HG03558 (cell line): ENCODE data around the gene PTPRJ.

Experiments
- ATAC-seq: cut with Tn5 transposase; IDR thresholded peaks from one replicate; pipeline ENCODE4 v1.9.1; 2021; ENCODE audit warnings: moderate number of reproducible peaks; ENCODE audit not compliant: unreplicated experiment; ENCODE audit errors: extremely low read depth

PTPRJ gene

DNA sequence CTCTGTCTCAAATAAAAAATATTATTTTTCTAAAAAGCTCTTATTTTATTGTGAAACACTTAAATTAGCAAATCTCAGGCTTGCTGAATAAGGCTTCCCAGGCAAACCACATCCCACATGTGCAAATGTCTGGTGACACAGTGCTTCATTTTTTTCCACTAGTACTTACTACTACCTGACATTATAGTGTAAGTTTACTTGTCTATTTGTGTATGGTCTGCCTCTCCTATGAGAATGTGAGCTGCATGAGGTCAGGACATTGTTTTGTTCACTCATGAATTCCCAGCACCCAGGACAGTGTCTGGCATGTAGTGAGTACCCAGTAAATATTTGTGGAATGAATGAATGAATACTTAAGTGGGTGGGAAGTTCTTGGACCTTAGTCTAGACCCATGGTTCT lies 103.1 kb downstream of the PTPRJ start:
- no peak for ATAC-seq

DNA sequence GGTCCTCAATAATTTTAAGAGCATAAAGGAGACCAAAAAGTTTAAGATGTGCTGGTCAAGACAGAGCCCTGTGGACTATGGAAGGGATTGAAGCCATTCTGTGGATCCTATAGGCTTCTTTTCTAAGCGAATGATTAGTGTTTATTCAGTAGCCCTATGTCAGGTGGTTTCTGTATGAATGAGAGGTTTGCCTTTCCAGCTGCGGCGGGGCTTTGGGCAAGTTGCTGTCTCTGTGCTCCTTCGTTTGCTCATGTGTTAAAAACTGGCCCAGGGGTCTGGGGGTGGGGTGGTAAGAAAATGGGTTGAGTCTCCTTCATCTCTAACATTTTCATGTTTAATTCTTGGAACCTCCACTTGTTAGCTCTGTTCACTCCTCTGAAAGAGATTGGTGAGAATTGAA lies 105.3 kb downstream of the PTPRJ start:
- no peak for ATAC-seq

DNA sequence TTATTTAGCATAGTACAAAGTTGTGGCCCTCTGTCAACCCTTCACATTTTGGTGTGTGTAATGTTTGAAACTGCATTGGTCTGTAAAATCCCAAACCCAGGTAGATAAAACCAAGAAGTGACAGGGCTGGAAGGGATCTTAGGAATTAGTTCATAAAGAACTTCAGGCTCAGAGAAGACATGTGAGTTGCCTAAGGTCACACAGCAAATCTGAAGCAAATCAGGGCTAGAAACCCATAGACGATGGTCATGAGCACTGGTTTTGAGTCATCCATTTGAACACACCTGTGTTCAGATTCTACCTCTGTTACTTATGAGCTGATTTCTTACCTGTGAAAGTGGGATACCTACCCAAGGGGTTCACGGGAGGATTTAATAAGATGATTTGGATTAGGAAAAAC lies 107.1 kb downstream of the PTPRJ start:
- ATAC-seq = no peak

DNA sequence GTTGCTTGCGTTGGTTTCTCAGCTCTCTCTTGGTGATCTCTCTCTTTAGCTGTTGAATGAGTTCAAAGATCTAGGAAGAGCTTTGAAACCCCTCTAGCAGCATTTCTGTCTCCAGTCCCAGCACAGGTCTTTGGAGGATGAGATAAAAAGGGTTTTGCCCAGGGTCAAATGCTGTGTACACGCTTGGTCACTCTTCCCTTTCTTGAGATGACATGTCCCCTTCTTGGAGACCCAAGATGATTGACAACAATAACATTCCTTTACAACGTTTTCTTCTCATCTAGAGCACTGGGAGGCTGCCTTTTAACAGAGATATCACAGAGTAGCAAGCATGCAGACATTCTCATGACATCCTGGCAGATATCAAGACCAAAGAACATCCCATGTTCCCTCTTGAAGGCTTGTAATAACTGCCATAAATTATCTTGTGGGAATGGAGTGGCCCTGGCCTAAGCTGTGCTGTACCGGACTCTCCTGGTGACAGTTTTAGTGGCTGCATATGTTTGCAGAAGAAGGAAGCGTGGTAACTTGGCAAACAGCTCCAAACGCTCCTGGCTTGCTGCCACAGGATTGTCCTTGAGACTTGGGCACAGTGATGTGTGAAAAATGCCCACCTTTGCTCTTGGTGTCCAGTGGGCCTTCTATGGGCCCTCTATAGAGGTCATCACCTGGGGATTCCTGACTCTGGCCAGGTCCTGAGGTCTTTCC lies 107.8 kb downstream of the PTPRJ start:
- ATAC-seq = no peak

DNA sequence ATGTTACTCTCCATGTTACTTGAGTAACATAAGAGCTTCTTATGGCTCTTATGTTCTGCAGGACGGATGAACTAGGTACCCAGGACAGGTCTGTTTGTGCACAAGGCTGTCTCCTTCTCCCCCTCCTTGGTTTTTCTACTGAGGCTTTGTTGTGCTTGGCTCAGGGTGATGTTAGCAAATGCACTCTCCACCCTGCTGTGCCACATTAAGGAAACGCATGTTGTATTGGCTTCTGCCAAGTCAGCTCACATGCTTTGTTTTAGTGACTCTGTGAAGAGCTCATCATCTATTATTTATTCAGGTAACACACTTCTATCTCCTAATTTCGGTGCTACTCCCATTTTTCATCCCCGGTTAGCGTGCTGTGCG lies 108.3 kb downstream of the PTPRJ start:
- ATAC-seq = no peak

DNA sequence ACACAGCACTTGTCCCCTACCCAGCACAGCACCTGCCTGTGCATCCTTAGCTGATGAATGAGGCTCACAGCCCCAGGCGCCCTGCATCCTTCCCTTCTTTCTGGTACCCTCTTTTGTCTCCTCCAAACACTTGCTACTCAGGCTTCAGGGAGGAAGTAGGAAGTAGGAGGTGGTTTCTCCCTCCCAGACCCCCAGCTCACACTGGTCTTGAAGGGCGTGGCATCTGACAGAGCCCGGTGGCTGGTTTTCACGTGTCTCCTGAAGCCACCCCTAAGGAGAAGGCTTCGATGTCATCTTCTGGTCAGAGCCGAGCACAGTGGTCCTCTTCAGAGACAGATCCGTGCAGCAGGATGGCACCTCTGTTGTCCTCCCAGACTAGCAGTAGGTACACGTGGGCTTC lies 109.8 kb downstream of the PTPRJ start:
- ATAC-seq = no peak

DNA sequence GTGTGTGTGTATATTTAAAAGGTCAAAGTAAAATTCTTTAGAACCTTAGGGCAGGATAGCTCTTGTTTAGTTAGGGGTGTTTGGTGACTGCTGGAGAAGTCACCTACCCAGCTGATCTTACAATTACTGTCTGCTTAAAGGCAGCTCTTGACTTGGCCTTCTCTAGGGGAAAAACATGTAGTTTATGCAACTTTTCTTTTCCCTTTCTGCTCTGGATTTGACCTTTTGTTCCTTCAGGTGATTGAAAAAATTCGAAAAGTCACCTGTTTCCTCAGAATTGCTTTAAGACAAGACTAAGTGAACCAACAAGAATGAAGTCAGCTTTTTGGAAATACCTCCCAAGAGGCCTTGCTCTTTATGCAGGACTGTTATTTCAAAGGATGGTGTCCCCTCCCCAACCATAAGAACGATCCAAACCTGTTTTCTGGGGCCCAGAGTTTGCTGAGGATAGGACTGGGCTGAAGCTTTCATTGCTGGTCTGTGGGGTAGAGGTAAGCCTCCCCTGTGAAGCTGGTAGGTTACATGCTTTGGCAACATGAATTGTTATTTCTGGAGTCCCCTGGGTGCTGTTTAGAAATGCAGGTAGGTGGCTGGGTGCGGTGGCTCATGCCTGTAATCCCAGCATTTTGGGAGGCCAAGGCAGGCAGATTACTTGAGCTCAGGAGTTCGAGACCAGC lies 111.2 kb downstream of the PTPRJ start:
- no peak for ATAC-seq

DNA sequence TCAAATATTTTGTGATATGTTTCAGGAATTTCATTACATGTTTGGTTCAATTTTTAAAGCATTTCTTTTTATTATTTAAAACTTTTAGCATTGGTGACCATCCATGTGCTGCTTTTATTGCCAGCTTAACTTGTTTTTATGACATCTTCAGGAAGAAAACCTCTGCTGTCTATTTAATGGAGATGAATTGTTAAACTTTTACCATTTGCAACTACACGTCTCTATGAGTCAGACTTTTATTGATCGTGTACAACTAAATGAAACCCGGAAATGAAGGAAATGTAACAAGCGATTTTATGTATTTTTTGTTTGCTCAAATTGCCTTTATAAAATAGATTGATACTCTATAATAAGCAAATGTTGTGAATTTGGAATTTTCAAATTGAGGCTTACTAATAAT lies 113.0 kb downstream of the PTPRJ start:
- no peak for ATAC-seq

DNA sequence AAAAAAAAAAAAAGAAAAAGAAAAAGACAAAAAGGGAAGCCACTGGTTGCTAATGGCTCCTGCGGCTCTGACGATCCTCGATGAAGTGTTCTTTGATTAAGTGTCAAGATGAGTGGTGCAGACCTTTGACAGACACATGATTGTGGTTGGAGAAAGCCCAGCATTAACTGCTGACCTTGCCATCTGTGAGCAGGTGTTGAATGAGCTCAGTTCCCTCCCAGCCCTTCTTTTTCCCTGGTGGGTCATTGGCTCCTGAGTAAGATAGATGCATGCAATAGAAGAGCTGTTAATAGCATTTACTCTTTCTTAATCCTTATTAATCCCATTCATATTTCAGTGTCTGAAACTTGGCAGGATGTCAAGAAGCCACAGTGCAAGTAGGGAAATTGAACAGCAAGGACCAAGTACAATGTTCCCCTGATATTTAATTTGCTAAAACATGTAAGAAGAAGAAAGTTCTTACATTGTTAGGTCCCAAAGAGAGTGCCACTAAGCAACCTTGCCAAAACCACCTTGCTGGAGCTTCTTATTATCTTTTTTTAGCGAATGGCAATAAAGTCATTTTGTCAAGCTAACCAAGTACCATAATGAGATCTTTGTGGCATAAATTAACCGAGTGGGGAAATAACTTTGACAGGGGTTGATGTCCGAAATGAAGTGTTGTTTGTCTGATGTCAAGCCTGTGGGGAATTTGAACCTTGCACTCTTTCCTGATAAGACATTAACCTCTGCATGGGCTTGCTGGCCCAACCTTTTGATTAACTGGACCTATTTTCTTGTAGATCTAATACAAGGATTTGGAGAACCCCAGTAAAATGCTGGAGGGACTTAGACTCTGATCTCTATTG lies 113.7 kb downstream of the PTPRJ start:
- ATAC-seq = no peak

DNA sequence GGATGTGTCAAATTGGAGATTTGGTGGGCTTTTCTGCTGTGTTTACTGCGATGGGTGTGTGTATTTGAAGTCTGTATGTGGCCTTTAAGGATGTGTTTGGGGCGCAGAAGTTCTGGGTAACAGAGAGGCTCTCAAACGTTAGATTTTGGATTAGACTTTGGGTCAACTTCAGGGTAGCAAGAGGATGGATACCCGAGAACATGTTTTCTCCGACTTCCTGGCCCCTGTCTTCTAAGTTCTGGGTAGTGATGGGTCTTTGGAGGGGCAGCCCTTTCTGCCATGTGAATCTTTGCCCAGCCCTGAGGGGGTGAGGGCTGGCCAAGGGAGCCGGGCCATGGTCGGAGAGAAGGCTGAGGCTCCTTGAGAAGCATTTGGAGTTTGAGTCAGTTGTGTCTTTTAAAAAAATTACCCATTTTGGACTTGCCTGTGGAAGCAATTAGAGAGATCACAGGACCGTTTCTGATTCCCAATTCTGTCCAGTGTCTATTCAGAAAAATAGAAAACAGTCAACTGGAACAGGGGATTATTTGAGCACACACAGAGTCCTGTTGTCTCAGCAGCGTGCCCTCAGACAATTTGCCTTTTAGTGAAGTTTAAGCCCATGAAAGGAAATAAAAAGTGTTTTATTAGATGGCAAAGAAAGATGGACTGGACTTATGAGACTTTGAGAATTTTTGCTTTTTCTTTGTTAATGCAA lies 114.4 kb downstream of the PTPRJ start:
- ATAC-seq = no peak

DNA sequence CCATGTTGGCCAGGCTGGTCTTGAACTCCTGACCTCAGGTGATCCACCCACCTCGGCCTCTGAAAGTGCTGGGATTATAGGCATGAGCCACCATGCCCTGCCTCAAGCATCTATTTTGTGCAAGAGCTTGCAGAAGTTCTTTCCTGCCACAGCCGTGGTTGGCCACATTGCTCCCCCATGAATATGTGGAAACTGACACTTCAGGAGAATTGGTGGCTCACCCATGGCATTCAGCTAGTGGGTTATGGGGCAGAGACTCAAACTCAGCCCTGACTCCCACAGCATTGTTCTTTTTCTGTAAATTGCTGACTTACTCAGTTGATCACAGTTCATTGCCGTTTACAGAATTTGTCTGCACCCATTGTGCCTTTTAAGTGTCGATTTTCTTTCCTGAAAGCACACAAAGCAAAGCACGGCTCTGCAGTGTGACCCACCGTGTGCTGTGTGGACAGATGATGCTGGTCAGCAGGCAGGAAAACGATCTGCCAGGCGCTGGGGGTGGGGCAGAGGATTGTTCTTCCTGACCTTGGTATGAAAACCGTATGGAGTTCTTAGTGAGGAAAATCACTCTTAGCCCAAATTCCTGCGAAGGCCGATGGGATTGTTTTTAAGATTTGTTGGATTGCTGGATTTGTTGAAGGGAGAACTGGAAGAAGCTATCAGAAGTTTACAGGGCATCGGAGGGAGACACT lies 115.6 kb downstream of the PTPRJ start:
- ATAC-seq = no peak

DNA sequence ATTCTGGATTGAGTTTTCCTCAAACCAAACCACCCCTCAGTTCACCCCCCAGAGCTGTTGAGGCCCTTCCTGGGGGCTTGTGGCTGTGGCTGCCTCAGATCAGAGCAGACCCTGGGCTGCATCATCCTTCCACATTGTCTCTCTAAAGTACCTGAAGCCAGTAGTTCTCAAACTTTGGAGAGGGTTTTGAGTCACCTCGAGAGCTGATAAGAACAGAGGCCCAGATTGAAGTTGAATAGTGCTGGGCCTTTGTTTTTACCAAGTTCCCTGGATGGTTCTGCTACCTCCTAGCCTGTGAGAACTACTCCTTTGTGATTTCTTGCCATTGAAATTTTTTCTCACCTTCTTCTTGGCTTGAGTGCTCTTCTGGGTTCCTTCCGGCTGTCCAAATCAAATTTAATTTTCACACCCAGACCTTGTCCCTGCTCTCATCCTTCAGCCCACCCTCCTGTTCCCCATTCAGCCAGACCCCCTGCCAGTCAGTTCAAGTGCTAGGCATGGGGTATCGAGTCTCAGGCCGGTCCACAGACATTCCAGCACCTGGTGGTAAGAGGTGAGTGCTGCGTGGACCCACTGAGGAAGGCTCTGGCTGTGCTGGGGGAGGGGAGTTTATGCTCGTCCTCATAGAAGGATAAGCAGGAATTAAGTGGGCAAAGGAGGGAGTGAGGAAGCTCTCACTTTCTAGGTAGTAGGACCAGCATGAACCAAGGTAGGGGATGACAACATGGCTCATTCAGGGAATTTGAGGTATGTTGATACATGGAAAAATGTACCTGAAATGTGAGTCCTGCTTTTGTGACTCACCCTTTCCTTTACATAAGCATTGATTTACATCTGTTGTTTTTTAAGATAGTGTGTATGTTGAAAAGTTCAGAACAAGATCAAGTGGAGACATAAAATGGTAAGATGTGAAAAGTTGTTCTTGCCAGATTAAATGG lies 116.5 kb downstream of the PTPRJ start:
- no peak for ATAC-seq

DNA sequence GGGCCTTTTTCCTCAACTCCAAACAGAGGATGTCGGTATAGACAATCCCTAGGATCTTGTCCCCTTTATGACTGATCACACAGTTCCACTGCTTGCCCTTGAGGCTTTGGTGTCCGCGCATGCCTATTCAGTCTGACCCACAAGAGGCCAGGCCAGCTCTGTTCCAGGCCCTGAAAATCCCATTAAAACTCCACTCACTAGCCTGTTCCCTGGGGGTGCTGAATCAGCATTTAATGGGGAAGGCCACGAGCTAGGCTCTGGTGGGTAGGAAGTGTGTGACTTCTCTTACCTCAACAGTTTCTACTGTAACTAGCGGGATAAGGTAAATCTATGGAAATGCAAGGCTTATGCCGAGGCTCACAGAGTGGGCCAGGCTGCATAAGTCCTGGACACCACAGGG lies 117.7 kb downstream of the PTPRJ start:
- no peak for ATAC-seq

DNA sequence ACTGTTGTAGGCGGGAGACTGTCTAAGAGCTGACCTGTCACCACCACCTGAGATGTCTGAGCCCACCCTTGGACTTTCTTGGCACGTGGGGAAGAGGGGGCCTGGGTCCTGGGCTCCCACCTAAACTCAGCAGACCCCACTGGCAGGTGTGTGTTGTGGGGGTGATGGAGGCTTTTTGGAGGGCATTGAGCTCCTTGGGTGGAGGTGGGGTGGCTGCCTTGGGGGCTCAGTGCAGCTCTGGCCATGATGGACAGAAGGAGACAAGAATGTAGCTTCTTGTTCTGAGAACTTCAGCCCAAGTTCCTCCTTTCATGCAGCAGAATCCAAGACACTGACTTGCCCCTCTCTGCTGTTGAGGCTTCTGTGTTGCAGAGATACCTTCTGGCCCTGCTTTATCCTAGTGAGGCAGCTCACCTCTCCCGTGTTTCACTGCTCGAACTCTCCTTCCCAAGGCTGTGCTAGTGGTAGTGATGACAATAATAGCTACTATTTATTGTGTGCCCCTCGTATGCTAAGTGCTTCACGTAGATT lies 119.6 kb downstream of the PTPRJ start:
- no peak for ATAC-seq

DNA sequence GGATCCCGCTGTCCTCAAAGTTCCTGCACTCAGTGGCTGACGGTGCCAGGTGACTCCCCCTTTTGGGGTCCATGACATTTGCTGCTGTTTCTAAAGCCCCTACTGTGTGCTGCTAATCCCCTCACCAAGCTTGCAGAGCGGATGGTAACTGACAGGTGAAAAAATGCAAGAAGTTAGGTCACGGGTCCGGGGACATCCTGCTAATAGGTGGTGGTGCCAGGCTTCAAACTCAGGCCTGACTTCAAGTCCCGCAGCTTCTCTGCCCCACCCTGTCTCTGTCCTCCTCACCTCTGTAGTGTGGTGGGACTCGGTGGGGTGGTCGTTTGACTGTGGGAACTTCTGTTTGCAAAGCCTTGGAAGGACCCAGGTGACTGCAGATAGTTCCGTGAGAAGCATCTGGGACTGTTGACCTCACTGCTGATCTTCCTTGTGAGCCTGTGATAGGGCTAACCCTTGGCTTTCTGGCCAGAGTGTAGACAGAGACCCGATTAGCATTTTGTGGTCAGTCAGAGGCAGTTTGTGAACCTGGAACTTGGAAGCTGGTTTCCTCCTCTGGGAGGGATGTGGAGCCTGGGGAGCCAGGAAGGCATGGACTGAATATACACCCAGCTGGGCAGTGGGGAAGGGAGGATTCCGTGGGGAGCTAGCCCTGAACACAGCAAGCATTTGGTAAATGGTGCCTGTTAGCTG lies 120.8 kb downstream of the PTPRJ start:
- no peak for ATAC-seq

DNA sequence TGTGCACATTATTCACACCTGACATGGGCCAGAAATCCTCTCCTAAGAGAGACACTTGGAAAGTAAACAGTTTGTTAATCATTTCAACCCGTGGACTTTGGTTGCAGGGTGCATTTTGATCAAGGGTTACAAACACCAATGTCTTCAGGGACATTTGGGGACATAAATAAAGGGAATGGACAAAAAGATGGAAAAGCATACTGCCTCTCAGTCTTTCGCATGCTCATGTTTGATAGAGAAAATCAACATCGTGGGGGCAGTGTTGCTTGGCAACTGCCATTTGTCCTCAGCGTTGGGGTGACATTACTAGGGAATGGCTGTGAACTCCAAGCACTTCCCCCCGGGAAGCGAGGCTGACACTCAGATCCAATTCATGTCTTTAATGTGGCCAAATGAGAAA lies 121.6 kb downstream of the PTPRJ start:
- ATAC-seq = no peak

DNA sequence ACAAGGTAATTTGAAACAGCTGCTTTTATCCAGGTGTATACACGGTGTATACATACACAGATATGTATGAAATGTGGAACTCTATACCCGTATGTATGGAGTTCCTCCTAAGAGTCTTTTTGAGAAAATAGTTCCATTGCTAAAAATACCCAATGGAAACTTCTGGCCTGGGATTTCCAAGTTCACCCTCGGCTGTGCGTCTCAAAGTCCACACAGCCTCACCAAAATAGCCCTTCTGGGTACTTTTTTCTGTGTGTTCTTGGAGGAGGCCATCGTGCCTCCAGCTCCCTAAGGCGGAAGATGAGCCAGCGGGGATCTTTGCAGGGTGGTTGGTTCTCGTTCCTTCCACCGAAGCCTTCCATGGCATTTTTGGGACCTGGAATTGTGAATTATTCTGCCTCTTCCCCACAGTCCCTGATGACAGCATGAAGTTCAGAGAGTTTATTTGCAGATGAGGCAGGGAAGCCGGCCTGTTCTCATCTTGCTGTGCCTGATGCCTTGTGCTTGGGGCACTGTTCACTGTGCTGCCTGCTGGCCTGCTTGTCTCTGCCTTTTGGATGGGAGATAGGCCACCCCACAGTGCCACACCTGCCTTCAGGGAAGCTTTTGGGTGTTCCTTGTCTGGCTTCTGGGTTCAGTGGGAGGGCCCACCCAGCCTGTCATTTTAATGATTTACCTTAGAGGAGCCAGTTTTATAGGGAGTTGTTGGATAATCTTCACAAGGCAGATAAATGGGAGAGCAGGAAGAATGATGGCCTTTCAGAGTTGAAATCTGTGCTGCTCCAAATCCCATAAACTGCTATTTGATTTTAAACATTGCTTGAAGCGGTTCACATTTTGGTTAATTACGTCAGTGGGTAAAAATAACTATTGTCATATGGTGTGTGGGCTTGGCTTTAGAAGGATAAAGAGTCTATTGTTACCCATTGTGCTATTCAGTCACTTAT lies 123.5 kb downstream of the PTPRJ start:
- ATAC-seq = no peak
